ENCODE data around the gene CYP1A2. TPM values are rescaled to one million over a fixed set of nuclear protein-coding genes. Genes with fewer than 3 reads are reported as not detected.

CYP1A2 gene
- polyA plus RNA-seq, 10 donors = 0.04 to 0.17 (median 0.08) TPM; not detected in 3

DNA sequence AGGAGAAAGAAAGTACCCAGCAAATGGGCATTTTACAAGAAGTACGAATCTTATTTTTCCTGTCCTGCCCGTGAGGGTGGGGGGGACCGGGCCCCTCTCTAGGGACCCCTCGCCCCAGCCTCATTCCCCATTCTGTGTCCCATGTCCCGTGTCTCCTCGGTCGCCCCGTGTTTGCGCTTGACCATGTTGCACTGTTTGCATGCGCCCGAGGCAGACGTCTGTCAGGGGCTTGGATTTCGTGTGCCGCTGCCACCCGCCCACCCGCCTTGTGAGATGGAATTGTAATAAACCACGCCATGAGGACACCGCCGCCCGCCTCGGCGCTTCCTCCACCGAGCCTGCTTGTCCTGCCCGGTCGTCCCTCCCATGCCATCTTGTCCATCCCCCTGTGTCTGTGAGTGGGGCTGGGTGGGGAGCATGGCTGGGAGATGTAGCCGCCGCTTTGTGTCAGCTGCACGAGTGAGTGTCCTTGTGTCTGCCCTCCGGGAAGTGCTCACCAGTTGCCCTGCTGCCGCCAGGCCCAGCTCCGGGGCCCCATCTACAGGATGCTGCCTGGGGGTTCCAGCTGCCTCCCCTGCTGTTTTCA lies 54.3 kb downstream of the CYP1A2 start:
- DNase-seq = no peak

DNA sequence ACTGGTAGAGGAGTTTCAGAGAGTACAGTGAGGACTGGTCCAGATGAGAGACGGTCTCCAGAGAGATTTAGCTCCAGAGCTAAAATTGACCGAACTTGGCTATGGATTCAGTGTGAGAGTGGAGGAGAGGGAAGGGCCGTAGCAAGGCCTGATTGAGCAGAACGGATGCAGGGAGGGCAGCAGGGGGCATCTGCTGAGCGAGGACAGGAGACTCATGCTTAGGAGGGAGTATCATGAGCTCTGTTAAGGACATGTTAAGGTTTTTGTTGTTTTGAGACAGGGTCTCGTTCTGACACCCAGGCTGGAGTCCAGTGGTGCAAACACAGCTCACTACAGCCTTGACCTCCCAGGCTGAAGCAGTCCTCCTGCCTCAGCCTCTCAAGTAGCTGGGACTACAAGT lies 56.3 kb downstream of the CYP1A2 start:
- DNase-seq = no peak

Other genes starting within 250 kb of the CYP1A2 start
- gene ARID3B, start 207.6 kb upstream of the CYP1A2 start, polyA plus RNA-seq (ENCODE audit: insufficient read length in 10 of 10) = 1 to 10 TPM; 3.5 to 6.5 (median 4.9) TPM
- 10 to 100 TPM; 37.3 to 51.9 (median 43.1) TPM for gene CLK3, start 133.0 kb upstream of the CYP1A2 start, polyA plus RNA-seq (ENCODE audit: insufficient read length in 10 of 10)
- gene EDC3, start 52.8 kb upstream of the CYP1A2 start, polyA plus RNA-seq (ENCODE audit: insufficient read length in 10 of 10) = 10 to 100 TPM; 21.4 to 35.1 (median 23.5) TPM
- gene CYP1A1, start 23.3 kb upstream of the CYP1A2 start, polyA plus RNA-seq (ENCODE audit: insufficient read length in 10 of 10) = under 1 TPM in 1 of 10 donors, not detected in 9; 0.38 TPM
- gene CSK, start 33.2 kb downstream of the CYP1A2 start, polyA plus RNA-seq (ENCODE audit: insufficient read length in 10 of 10) = 10 to 100 TPM; 23.1 to 42.0 (median 32.1) TPM
- under 1 TPM in 1 of 10 donors, not detected in 9; 0.20 TPM for gene LMAN1L, start 64.0 kb downstream of the CYP1A2 start, polyA plus RNA-seq (ENCODE audit: insufficient read length in 10 of 10)
- under 1 TPM in 1 of 10 donors, not detected in 9; 0.10 TPM for gene CPLX3, start 77.8 kb downstream of the CYP1A2 start, polyA plus RNA-seq (ENCODE audit: insufficient read length in 10 of 10)
- 10 to 100 TPM; 24.3 to 44.8 (median 30.4) TPM for gene ULK3, start 94.3 kb downstream of the CYP1A2 start, polyA plus RNA-seq (ENCODE audit: insufficient read length in 10 of 10)
- 10 to 100 TPM; 49.3 to 63.3 (median 54.8) TPM for gene SCAMP2, start 124.5 kb downstream of the CYP1A2 start, polyA plus RNA-seq (ENCODE audit: insufficient read length in 10 of 10)
- gene MPI, start 141.2 kb downstream of the CYP1A2 start, polyA plus RNA-seq (ENCODE audit: insufficient read length in 10 of 10) = 10 to 100 TPM; 47.8 to 64.6 (median 56.9) TPM
- 10 to 100 TPM; 37.0 to 55.6 (median 43.6) TPM for gene FAM219B, start 158.0 kb downstream of the CYP1A2 start, polyA plus RNA-seq (ENCODE audit: insufficient read length in 10 of 10)
- gene COX5A, start 189.2 kb downstream of the CYP1A2 start, polyA plus RNA-seq (ENCODE audit: insufficient read length in 10 of 10) = 100 to 1,000 TPM; 192 to 258 (median 234) TPM
- 1 to 10 TPM in 8 of 10 donors, under 1 TPM in 2; 0.69 to 1.9 (median 1.4) TPM for gene RPP25, start 207.9 kb downstream of the CYP1A2 start, polyA plus RNA-seq (ENCODE audit: insufficient read length in 10 of 10)
- gene SCAMP5, start 246.7 kb downstream of the CYP1A2 start, polyA plus RNA-seq (ENCODE audit: insufficient read length in 10 of 10) = 1 to 10 TPM; 2.8 to 7.5 (median 4.9) TPM